IPS-18c (cell line): ENCODE results near the gene TAF12.
A peak's percentile ranks its signal among the peaks of the same experiment; 100 is the strongest.
"Not testable (repeated sequence)": the region's sequence is repeated elsewhere in the genome, so short reads cannot be mapped to it uniquely, and the experiment has no call there.

Source experiments
- H3K4me3 ChIP-seq: 2 replicates; pipeline ENCODE4 v1.7.0; 2013; ENCODE audit warnings: low read depth, mild to moderate bottlenecking, low read length, moderate library complexity; ENCODE audit not compliant: insufficient read depth
- H3K9me3 ChIP-seq: one replicate; pipeline ENCODE4 v1.6.1; 2013; ENCODE audit warnings: mild to moderate bottlenecking, low read length, moderate library complexity; ENCODE audit not compliant: control insufficient read depth, insufficient read depth

Gene TAF12

GRCh38 chr1:28594686-28595411 lies 48.0 kb downstream of the TAF12 start:
- not testable (repeated sequence) for H3K4me3 ChIP-seq, H3K9me3 ChIP-seq

- not testable (repeated sequence) for H3K4me3 ChIP-seq, H3K9me3 ChIP-seq
These were observed 48.9 kb downstream of the TAF12 start for GRCh38 chr1:28593988-28594356.

- Histone ChIP-seq H3K9me3 (no peaks in the 10 kb centered on the region), H3K4me3 (peak overlapping the region; percentile 55)
These were observed 50.4 kb downstream of the TAF12 start for GRCh38 chr1:28592321-28593071.

GRCh38 chr1:28591708-28592320 lies 51.1 kb downstream of the TAF12 start, which contains the start of gene RAB42:
Gene RAB42, plus strand, starts transcription at chr1:28592265. Its CDS starts 247 bp downstream, at chr1:28592512.
- Histone ChIP-seq H3K9me3 (no peaks in the 10 kb centered on the region), H3K4me3 (peak within 1 kb of the TSS; percentile 55)

- H3K4me3 ChIP-seq, result not testable (repeated sequence)
These were observed 56.1 kb downstream of the TAF12 start for GRCh38 chr1:28586585-28587391.

GRCh38 chr1:28582248-28582615 lies 60.6 kb downstream of the TAF12 start:
- Histone ChIP-seq H3K9me3 (no peaks in the 10 kb centered on the region), H3K4me3 (peak overlapping the region; percentile 86)

More at GRCh38 chr1:28586585-28587391, 56.1 kb downstream of the TAF12 start:
- not testable (repeated sequence) for H3K9me3 ChIP-seq

- H3K4me3 ChIP-seq, result peak overlapping the region; percentile 86
These were observed 61.2 kb downstream of the TAF12 start for GRCh38 chr1:28581531-28582247.

GRCh38 chr1:28580722-28581530 lies 61.9 kb downstream of the TAF12 start:
- Histone ChIP-seq H3K9me3 (no peaks in the 10 kb centered on the region), H3K4me3 (peak overlapping the region; percentile 86)

More at GRCh38 chr1:28581531-28582247, 61.2 kb downstream of the TAF12 start:
- no peaks in the 10 kb centered on the region for H3K9me3 ChIP-seq

GRCh38 chr1:28579401-28579800 lies 63.5 kb downstream of the TAF12 start:
- Histone ChIP-seq H3K4me3 (peak overlapping the region; percentile 34; the same call in 1 of the 2 replicates), H3K9me3 (no peaks in the 10 kb centered on the region)

- Histone ChIP-seq H3K9me3 (no peaks in the 10 kb centered on the region), H3K4me3 (no peak overlapping the region)
These were observed 64.1 kb downstream of the TAF12 start for GRCh38 chr1:28578696-28579218.

GRCh38 chr1:28577738-28578536 lies 64.9 kb downstream of the TAF12 start:
- no peaks in the 10 kb centered on the region for H3K9me3 ChIP-seq
- no peak overlapping the region for H3K4me3 ChIP-seq

- no peak overlapping the region for H3K4me3 ChIP-seq
These were observed 65.7 kb downstream of the TAF12 start for GRCh38 chr1:28577052-28577678.

GRCh38 chr1:28573564-28573963 lies 69.3 kb downstream of the TAF12 start:
- no peak overlapping the region for H3K4me3 ChIP-seq
- no peaks in the 10 kb centered on the region for H3K9me3 ChIP-seq

More at GRCh38 chr1:28577052-28577678, 65.7 kb downstream of the TAF12 start:
- no peaks in the 10 kb centered on the region for H3K9me3 ChIP-seq

- H3K4me3 ChIP-seq, H3K9me3 ChIP-seq: not testable (repeated sequence)
These were observed 70.0 kb downstream of the TAF12 start for GRCh38 chr1:28572891-28573290.

- no peaks in the 10 kb centered on the region for H3K9me3 ChIP-seq
These were observed 71.0 kb downstream of the TAF12 start for GRCh38 chr1:28571911-28572310.

More at GRCh38 chr1:28571911-28572310, 71.0 kb downstream of the TAF12 start:
- no peak overlapping the region for H3K4me3 ChIP-seq
